Measurements from ENCODE around the gene SPRY4. TPM values are rescaled to one million over a fixed set of nuclear protein-coding genes. Genes with fewer than 3 reads are reported as not detected.

The SPRY4 gene
- total RNA-seq, 1 experiment from 2014 or later, result 140 TPM

DNA sequence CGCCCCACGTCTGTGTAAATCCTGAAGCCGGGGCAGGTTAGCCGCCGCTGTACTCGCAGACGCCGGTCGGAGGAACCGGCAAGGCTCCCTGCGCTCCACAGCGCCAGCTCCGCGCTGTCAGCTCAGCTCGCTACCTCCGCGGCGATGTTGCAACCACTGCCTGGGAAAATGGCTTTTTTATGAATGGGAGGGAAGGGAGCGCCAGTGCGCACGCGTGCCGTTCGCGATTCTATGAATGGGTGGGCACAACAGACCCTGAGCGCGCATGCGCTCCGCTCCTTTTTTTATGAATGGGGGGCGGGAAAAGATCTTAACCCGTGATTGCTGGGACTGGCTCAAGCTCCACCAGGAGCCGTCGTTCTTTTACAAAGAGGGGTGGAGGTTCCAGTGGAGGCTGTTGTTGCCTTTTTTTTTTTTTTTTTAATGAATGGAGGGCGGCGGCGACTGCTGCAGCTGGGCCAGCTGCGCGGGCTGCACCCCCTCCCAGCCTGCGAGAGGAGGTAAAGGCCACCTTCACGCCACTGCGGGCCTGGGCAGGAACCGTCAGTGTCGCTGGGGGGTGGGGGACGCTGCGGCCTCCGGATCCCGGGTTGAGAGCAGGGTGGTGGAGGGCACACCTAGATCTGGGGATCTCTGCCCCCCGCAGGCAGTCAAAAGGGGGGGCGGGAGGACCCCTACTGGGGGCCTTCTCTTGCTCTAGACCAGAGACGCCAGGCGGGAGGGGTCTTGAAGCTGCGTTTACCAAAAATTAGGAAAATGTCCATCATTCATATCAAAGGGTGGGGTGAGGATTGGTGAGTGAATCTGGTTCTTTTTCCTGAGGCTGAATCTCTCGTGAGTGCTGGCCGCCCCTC lies at the start of gene SPRY4 (continued):
- TF ChIP-seq ZNF232 (CRISPR knock-in tag; IDR thresholded peaks at IDR 0.05) (0 out of 2 replicates have a peak, but pooled peaks have one; percentile 44), TEAD1 (CRISPR knock-in tag; IDR thresholded peaks at IDR 0.05) (peak; percentile 65), SP1 (CRISPR knock-in tag; conservative IDR thresholded peaks at IDR 0.05) (peak; percentile 73), MYBL2 (CRISPR knock-in tag; IDR thresholded peaks at IDR 0.05) (peak; percentile 73), JAZF1 (CRISPR knock-in tag; IDR thresholded peaks at IDR 0.05) (no peak), SOX15 (CRISPR knock-in tag; IDR thresholded peaks at IDR 0.05) (no peak), NFE2L1 (CRISPR knock-in tag; IDR thresholded peaks at IDR 0.05) (peak; percentile 24), ELF4 (CRISPR knock-in tag; IDR thresholded peaks at IDR 0.05; ENCODE audit: low read depth) (no peak), ZNF219 (CRISPR knock-in tag; IDR thresholded peaks at IDR 0.05; ENCODE audit: borderline replicate concordance) (no peak), ZNF121 (CRISPR knock-in tag; IDR thresholded peaks at IDR 0.05) (no peak), ESRRA (CRISPR knock-in tag; IDR thresholded peaks at IDR 0.05; ENCODE audit: borderline replicate concordance) (no peak), NR2C2 (CRISPR knock-in tag; IDR thresholded peaks at IDR 0.05) (no peak), ZNF263 (CRISPR knock-in tag; IDR thresholded peaks at IDR 0.05; ENCODE audit: low read depth) (no peak), KAT7 (CRISPR knock-in tag; IDR thresholded peaks at IDR 0.05; ENCODE audit: borderline replicate concordance) (no peak; the same call in 1 of the 2 replicates)
- TF ChIP-seq, protein P1, sequence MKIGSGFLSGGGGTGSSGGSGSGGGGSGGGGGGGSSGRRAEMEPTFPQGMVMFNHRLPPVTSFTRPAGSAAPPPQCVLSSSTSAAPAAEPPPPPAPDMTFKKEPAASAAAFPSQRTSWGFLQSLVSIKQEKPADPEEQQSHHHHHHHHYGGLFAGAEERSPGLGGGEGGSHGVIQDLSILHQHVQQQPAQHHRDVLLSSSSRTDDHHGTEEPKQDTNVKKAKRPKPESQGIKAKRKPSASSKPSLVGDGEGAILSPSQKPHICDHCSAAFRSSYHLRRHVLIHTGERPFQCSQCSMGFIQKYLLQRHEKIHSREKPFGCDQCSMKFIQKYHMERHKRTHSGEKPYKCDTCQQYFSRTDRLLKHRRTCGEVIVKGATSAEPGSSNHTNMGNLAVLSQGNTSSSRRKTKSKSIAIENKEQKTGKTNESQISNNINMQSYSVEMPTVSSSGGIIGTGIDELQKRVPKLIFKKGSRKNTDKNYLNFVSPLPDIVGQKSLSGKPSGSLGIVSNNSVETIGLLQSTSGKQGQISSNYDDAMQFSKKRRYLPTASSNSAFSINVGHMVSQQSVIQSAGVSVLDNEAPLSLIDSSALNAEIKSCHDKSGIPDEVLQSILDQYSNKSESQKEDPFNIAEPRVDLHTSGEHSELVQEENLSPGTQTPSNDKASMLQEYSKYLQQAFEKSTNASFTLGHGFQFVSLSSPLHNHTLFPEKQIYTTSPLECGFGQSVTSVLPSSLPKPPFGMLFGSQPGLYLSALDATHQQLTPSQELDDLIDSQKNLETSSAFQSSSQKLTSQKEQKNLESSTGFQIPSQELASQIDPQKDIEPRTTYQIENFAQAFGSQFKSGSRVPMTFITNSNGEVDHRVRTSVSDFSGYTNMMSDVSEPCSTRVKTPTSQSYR (CRISPR knock-in tag; IDR thresholded peaks at IDR 0.05), result no peak; the same call in none of the 2 replicates
- TF ChIP-seq, protein P2, sequence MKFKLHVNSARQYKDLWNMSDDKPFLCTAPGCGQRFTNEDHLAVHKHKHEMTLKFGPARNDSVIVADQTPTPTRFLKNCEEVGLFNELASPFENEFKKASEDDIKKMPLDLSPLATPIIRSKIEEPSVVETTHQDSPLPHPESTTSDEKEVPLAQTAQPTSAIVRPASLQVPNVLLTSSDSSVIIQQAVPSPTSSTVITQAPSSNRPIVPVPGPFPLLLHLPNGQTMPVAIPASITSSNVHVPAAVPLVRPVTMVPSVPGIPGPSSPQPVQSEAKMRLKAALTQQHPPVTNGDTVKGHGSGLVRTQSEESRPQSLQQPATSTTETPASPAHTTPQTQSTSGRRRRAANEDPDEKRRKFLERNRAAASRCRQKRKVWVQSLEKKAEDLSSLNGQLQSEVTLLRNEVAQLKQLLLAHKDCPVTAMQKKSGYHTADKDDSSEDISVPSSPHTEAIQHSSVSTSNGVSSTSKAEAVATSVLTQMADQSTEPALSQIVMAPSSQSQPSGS (CRISPR knock-in tag; IDR thresholded peaks at IDR 0.05; ENCODE audit: borderline replicate concordance, low read depth), result no peak
- TF ChIP-seq, protein P3, sequence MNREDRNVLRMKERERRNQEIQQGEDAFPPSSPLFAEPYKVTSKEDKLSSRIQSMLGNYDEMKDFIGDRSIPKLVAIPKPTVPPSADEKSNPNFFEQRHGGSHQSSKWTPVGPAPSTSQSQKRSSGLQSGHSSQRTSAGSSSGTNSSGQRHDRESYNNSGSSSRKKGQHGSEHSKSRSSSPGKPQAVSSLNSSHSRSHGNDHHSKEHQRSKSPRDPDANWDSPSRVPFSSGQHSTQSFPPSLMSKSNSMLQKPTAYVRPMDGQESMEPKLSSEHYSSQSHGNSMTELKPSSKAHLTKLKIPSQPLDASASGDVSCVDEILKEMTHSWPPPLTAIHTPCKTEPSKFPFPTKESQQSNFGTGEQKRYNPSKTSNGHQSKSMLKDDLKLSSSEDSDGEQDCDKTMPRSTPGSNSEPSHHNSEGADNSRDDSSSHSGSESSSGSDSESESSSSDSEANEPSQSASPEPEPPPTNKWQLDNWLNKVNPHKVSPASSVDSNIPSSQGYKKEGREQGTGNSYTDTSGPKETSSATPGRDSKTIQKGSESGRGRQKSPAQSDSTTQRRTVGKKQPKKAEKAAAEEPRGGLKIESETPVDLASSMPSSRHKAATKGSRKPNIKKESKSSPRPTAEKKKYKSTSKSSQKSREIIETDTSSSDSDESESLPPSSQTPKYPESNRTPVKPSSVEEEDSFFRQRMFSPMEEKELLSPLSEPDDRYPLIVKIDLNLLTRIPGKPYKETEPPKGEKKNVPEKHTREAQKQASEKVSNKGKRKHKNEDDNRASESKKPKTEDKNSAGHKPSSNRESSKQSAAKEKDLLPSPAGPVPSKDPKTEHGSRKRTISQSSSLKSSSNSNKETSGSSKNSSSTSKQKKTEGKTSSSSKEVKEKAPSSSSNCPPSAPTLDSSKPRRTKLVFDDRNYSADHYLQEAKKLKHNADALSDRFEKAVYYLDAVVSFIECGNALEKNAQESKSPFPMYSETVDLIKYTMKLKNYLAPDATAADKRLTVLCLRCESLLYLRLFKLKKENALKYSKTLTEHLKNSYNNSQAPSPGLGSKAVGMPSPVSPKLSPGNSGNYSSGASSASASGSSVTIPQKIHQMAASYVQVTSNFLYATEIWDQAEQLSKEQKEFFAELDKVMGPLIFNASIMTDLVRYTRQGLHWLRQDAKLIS (CRISPR knock-in tag; IDR thresholded peaks at IDR 0.05; ENCODE audit: borderline replicate concordance), result peak; percentile 95
- TF ChIP-seq, protein P4, sequence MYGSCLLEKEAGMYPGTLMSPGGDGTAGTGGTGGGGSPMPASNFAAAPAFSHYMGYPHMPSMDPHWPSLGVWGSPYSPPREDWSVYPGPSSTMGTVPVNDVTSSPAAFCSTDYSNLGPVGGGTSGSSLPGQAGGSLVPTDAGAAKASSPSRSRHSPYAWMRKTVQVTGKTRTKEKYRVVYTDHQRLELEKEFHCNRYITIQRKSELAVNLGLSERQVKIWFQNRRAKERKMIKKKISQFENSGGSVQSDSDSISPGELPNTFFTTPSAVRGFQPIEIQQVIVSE (CRISPR knock-in tag; IDR thresholded peaks at IDR 0.05; ENCODE audit: borderline replicate concordance), result no peak
- TF ChIP-seq, protein P5, sequence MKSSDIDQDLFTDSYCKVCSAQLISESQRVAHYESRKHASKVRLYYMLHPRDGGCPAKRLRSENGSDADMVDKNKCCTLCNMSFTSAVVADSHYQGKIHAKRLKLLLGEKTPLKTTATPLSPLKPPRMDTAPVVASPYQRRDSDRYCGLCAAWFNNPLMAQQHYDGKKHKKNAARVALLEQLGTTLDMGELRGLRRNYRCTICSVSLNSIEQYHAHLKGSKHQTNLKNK (CRISPR knock-in tag; IDR thresholded peaks at IDR 0.05), result no peak
- TF ChIP-seq, protein P6, sequence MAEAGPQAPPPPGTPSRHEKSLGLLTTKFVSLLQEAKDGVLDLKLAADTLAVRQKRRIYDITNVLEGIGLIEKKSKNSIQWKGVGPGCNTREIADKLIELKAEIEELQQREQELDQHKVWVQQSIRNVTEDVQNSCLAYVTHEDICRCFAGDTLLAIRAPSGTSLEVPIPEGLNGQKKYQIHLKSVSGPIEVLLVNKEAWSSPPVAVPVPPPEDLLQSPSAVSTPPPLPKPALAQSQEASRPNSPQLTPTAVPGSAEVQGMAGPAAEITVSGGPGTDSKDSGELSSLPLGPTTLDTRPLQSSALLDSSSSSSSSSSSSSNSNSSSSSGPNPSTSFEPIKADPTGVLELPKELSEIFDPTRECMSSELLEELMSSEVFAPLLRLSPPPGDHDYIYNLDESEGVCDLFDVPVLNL (CRISPR knock-in tag; IDR thresholded peaks at IDR 0.05; ENCODE audit: borderline replicate concordance, low read depth), result no peak
- TF ChIP-seq, protein P7, sequence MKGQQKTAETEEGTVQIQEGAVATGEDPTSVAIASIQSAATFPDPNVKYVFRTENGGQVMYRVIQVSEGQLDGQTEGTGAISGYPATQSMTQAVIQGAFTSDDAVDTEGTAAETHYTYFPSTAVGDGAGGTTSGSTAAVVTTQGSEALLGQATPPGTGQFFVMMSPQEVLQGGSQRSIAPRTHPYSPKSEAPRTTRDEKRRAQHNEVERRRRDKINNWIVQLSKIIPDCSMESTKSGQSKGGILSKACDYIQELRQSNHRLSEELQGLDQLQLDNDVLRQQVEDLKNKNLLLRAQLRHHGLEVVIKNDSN (CRISPR knock-in tag; IDR thresholded peaks at IDR 0.05), result no peak
- TF ChIP-seq, protein P8, sequence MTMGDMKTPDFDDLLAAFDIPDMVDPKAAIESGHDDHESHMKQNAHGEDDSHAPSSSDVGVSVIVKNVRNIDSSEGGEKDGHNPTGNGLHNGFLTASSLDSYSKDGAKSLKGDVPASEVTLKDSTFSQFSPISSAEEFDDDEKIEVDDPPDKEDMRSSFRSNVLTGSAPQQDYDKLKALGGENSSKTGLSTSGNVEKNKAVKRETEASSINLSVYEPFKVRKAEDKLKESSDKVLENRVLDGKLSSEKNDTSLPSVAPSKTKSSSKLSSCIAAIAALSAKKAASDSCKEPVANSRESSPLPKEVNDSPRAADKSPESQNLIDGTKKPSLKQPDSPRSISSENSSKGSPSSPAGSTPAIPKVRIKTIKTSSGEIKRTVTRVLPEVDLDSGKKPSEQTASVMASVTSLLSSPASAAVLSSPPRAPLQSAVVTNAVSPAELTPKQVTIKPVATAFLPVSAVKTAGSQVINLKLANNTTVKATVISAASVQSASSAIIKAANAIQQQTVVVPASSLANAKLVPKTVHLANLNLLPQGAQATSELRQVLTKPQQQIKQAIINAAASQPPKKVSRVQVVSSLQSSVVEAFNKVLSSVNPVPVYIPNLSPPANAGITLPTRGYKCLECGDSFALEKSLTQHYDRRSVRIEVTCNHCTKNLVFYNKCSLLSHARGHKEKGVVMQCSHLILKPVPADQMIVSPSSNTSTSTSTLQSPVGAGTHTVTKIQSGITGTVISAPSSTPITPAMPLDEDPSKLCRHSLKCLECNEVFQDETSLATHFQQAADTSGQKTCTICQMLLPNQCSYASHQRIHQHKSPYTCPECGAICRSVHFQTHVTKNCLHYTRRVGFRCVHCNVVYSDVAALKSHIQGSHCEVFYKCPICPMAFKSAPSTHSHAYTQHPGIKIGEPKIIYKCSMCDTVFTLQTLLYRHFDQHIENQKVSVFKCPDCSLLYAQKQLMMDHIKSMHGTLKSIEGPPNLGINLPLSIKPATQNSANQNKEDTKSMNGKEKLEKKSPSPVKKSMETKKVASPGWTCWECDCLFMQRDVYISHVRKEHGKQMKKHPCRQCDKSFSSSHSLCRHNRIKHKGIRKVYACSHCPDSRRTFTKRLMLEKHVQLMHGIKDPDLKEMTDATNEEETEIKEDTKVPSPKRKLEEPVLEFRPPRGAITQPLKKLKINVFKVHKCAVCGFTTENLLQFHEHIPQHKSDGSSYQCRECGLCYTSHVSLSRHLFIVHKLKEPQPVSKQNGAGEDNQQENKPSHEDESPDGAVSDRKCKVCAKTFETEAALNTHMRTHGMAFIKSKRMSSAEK (CRISPR knock-in tag; IDR thresholded peaks at IDR 0.05; ENCODE audit: borderline replicate concordance), result no peak

Data from WTC11 (cell line).